GM19328 (cell line): Measurements from ENCODE around the gene ELOA.
"Not testable (repeated sequence)": the region's sequence is repeated elsewhere in the genome, so short reads cannot be mapped to it uniquely, and the experiment has no call there.

ENCODE experiments used
- ATAC-seq: cut with Tn5 transposase; IDR thresholded peaks from one replicate; pipeline ENCODE4 v1.9.1; 2021; ENCODE audit warnings: mild to moderate bottlenecking, moderate library complexity; ENCODE audit not compliant: unreplicated experiment

ELOA gene

GRCh38 chr1:23777979-23778814 is 34.9 kb downstream of the ELOA start, which contains the start of gene PITHD1:
PITHD1 (plus strand) TSS chr1:23778418; CDS start chr1:23778516, 98 bp downstream.
- peak; percentile 75 for ATAC-seq

- ATAC-seq = no peak
Observed at GRCh38 chr1:23779826-23780371, 36.6 kb downstream of the ELOA start.

- ATAC-seq = not testable (repeated sequence)
Observed at GRCh38 chr1:23783141-23783540, 39.9 kb downstream of the ELOA start.

GRCh38 chr1:23784846-23785245 is 41.6 kb downstream of the ELOA start:
- no peak for ATAC-seq

- no peak for ATAC-seq
Observed at GRCh38 chr1:23787701-23788100, 44.4 kb downstream of the ELOA start.

- no peak for ATAC-seq
Observed at GRCh38 chr1:23788695-23789094, 45.4 kb downstream of the ELOA start.

GRCh38 chr1:23790696-23791515 is 47.6 kb downstream of the ELOA start, which contains the start of gene LYPLA2:
LYPLA2 (plus strand) TSS chr1:23791145; CDS start chr1:23792683, 1,538 bp downstream.
- peak; percentile 71 for ATAC-seq

- ATAC-seq = no peak
Observed at GRCh38 chr1:23791516-23792047, 48.3 kb downstream of the ELOA start.

- ATAC-seq = no peak
Observed at GRCh38 chr1:23792151-23792945, 49.1 kb downstream of the ELOA start.

- ATAC-seq = no peak
Observed at GRCh38 chr1:23793018-23793781, 49.9 kb downstream of the ELOA start.

- no peak for ATAC-seq
Observed at GRCh38 chr1:23793861-23794731, 50.8 kb downstream of the ELOA start.

GRCh38 chr1:23794732-23795182 is 51.5 kb downstream of the ELOA start:
- ATAC-seq = not testable (repeated sequence)

GRCh38 chr1:23795676-23796465 is 52.6 kb downstream of the ELOA start:
- ATAC-seq = no peak

GRCh38 chr1:23796466-23797271 is 53.4 kb downstream of the ELOA start:
- no peak for ATAC-seq

- ATAC-seq = no peak
Observed at GRCh38 chr1:23797478-23798448, 54.5 kb downstream of the ELOA start.

- no peak for ATAC-seq
Observed at GRCh38 chr1:23798662-23799142, 55.4 kb downstream of the ELOA start.
